Measurements from ENCODE around the gene KMT2B. TPM values are rescaled to one million over a fixed set of nuclear protein-coding genes. Genes with fewer than 3 reads are reported as not detected.

Gene KMT2B
- total and polyA plus RNA-seq, 8 donors: 16.7 to 59.9 (median 24.2) TPM

GRCh38 chr19:35759697-35760096, 41.9 kb downstream of the KMT2B start:
- Histone ChIP-seq H3K36me3 (no peaks in the 10 kb centered on the region), H3K4me3 (no peak overlapping the region), H3K27me3 (no peaks in the 10 kb centered on the region), H3K9me3 (no peaks in the 10 kb centered on the region), H3K4me1 (peaks cover 0 to 17% (median 8%) of the 10 kb centered on the region in 3 donors), H3K27ac (no peak overlapping the region)
- ATAC-seq (no peak), DNase-seq (no peak), FAIRE-seq (no peak)
- intact Hi-C loops (cut with DNase I): no loop called here
- no peak for TF ChIP-seq CTCF (IDR thresholded peaks at IDR 0.05)
- 91 to 93% methylated on average over 2 of the region's 2 CpGs for WGBS, 2 donors

DNA sequence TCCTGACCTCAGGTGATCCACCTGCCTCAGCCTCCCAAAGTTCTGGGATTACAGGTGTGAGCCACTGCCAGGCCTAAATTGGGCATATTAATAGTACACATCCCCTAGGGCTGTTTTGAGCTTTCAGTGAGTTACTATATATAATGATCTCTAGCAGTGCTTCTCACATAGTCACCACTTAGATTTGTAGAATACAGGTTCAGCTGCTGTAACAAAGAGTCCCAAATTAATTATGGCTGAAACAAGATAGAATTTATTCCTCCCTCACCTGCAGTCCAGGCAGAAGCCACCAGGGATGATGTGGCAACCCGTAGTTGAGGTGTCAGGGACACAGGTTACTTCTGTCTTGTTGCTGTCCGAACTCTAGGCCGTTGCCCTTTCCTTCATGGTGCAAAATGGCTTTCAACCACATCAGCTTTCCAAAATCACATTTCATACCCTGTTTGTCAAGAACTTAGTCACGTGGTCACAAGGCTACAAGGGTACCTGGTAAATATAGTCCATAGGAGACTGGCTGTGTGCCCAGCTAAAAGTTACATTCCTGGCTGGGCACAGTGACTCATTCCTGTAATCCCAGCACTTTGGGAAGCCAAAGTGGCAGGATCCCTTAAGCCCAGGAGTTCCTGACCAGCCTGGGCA, 43.0 kb downstream of the KMT2B start:
- DNase-seq (peak in 1 of 6 donors; percentile 43), FAIRE-seq (no peak), ATAC-seq (no peak)
- no peaks in the 10 kb centered on the region for H3K36me3 ChIP-seq
- no peak overlapping the region for H3K27ac ChIP-seq
- intact Hi-C loops (cut with DNase I): no loop called here
- peaks cover 0 to 17% (median 8%) of the 10 kb centered on the region in 3 donors for H3K4me1 ChIP-seq
- H3K9me3 ChIP-seq: no peaks in the 10 kb centered on the region
- no peak overlapping the region for H3K4me3 ChIP-seq
- no peaks in the 10 kb centered on the region for H3K27me3 ChIP-seq
- 88 to 96% methylated on average over 4 of the region's 4 CpGs for WGBS, 2 donors
- no peak for TF ChIP-seq CTCF (IDR thresholded peaks at IDR 0.05)

DNA sequence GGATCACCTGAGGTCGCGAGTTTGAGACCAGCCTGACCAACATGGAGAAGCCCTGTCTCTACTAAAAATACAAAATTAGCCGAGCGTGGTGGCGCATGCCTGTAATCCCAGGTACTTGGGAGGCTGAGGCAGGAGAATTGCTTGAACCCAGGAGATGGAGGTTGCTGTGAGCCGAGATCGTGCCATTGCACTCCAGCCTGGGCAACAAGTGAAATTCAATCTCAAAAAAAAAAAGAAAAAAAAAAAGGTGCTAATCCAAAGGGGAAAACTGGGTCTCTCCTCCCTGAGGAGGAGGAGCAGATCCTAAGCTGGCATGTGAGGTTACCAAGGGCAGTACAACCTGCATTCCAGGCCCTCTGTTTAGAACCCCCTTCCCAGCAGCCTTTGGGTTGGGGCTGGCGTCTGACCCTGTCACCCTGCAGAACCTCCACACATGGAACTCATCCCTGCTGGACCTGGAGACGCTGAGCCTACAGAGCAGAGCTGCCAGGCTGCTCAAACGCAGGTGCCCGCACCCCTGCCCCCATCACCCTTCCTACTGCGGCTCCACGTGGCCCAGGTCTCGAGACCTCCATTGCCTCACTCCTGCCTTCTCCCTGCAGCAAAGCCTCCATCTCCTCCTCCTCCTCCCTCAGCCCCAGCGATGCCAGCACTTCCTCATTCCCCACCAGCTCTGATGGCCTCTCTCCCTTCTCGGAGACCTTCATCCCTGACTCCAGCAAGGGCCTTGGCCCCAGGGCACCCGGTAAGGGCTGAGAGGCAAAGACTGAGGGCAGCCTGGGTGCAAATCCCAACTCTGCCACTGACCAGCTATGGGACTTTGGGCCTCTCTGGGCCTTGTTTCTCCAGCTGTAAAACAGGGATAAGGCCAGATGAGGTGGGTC, 46.9 kb downstream of the KMT2B start:
- Histone ChIP-seq H3K4me1 (peaks cover 0 to 3% (median 0%) of the 10 kb centered on the region in 3 donors), H3K36me3 (no peaks in the 10 kb centered on the region), H3K4me3 (no peak overlapping the region), H3K27me3 (no peaks in the 10 kb centered on the region), H3K9me3 (no peaks in the 10 kb centered on the region), H3K27ac (no peak overlapping the region)
- intact Hi-C loops (cut with DNase I): no loop called here
- no peak for TF ChIP-seq CTCF (IDR thresholded peaks at IDR 0.05)
- FAIRE-seq (no peak), DNase-seq (no peak), ATAC-seq (no peak)
- 92 to 93% methylated on average over 17 of the region's 17 CpGs for WGBS, 2 donors

DNA sequence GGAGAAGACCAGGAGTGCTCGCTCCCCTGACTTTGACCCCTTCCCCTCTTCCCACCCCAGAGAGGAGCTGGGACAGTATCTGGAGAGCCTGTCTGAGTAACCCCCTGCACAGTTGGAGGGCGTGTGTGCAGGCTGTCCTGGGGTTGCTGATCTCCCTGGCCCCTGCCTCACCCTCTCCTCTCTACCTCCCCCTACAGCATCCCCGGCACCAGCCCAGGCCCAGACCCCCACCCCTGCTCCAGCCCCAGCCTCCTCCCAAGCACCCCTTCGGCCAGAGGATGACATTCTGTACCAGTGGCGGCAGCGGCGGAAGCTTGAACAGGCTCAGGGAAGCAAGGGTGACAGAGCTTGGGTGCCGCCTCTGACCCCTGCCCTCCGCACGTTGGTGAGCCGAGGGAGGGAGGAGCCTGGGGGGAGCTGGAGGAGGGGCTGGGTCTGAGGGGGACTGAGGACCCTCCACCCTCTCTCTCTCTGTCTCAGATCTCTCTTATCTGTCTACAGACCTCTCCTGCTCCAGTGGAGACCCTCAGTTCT, 48.8 kb downstream of the KMT2B start:
- Histone ChIP-seq H3K4me3 (no peak overlapping the region), H3K4me1 (peaks cover 0 to 3% (median 0%) of the 10 kb centered on the region in 3 donors), H3K9me3 (no peaks in the 10 kb centered on the region), H3K36me3 (no peaks in the 10 kb centered on the region), H3K27ac (no peak overlapping the region), H3K27me3 (no peaks in the 10 kb centered on the region)
- 86 to 87% methylated on average over 11 of the region's 11 CpGs for WGBS, 2 donors
- no peak for TF ChIP-seq CTCF (IDR thresholded peaks at IDR 0.05)
- DNase-seq (peak in 2 of 6 donors; percentile 27 to 58), FAIRE-seq (no peak), ATAC-seq (no peak)
- intact Hi-C loops (cut with DNase I): no loop called here
